Measurements from ENCODE around the gene NIN. TPM values are rescaled to one million over a fixed set of nuclear protein-coding genes. Genes with fewer than 3 reads are reported as not detected.
A peak's percentile ranks its signal among the peaks of the same experiment; 100 is the strongest.

The NIN gene
- total and polyA plus RNA-seq, 7 experiments from 2014 or later = 51.1 to 149 (median 106) TPM

DNA sequence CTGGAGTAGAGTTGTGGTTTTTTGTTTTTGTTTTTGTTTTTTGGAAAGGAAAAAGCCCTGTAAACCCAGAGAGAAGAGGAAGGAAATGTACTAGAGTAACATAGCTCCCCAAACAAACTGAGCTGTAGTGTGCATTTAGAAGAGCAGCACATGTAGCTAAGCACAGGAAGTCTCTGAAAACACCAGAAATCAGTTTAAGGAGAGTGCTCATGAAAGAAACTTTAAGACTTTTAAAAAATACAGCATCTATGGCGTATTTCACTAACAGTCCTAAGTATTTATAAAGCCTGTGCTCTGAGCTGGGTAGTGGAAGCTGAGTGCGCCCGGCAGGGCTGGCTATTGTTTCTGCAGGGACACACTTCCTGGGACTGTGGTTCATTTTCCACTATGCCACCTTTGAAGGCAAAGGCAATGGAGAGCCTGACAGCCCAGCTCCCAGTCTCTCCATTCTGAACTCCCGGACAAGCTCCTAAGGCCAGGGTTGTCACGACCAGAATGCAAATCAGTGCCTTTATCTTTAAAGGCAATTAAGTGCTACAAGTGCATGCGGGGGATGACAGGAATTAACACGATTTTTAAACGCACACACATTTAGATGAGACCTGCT is 45.4 kb downstream of the NIN start:
- peaks cover 3 to 26% (median 19%) of the 10 kb centered on the region in 5 donors for H3K36me3 Mint-ChIP-seq
- H3K4me3 ChIP-seq (ENCODE audit: low read length) = peak overlapping the region; percentile 25
- ATAC-seq (peak; percentile 60), DNase-seq (peak in 5 of 9 donors; percentile 22 to 50 (median 41))
- H3K27me3 Mint-ChIP-seq = no peaks in the 10 kb centered on the region
- H3K4me1 Mint-ChIP-seq = peaks cover 40 to 100% (median 88%) of the 10 kb centered on the region in 7 donors
- H3K36me3 ChIP-seq (ENCODE audit: control insufficient read depth in 2 of 3, insufficient read depth in 3 of 3, low read length in 3 of 3) = peaks cover 0 to 3% (median 3%) of the 10 kb centered on the region in 3 experiments
- H3K9me3 Mint-ChIP-seq = no peaks in the 10 kb centered on the region
- peak overlapping the region; percentile 83 to 98 (median 93) for H3K27ac Mint-ChIP-seq
- H3K27me3 ChIP-seq (ENCODE audit: control insufficient read depth in 2 of 2, insufficient read depth in 2 of 2, low read length in 2 of 2) = no peaks in the 10 kb centered on the region
- peaks cover 60 to 68% of the 10 kb centered on the region in 2 donors for H3K4me1 ChIP-seq (ENCODE audit: control insufficient read depth in 2 of 2, insufficient read depth in 2 of 2, low read length in 2 of 2)
- H3K4me3 Mint-ChIP-seq = peak overlapping the region; percentile 50 to 83 (median 71)
- H3K9me3 ChIP-seq (ENCODE audit: control insufficient read depth in 2 of 3, low read length in 3 of 3) = no peaks in the 10 kb centered on the region
- ChIA-PET POLR2A (interaction anchor here (0.7 to 5.3 kb wide), 14 partner anchors 8 to 1363 kb away, joined by 3 to 47 read pairs (median 6); partner anchors contain the start of gene NIN), CTCF (interaction anchor here (0.5 to 10.8 kb wide), 9 partner anchors 9 to 244 kb away, joined by 3 to 85 read pairs (median 6); no protein-coding TSS in a partner anchor)
- peak overlapping the region; percentile 63 for H3K27ac ChIP-seq (ENCODE audit: low read depth, low read length)
- intact Hi-C loops (cut with micrococcal nuclease) = loop anchor here (1.0 to 5.0 kb wide), 7 partner anchors 8 to 118 kb away; partner anchors contain the start of genes NIN (in 1 of the 2) and SAV1 (in 1 of the 2)

GRCh38 chr14:50784683-50785456 is 46.1 kb downstream of the NIN start:
- peak overlapping the region; percentile 63 for H3K27ac ChIP-seq (ENCODE audit: low read depth, low read length)
- H3K9me3 ChIP-seq (ENCODE audit: control insufficient read depth in 2 of 3, low read length in 3 of 3) = no peaks in the 10 kb centered on the region
- H3K4me1 ChIP-seq (ENCODE audit: control insufficient read depth in 2 of 2, insufficient read depth in 2 of 2, low read length in 2 of 2) = peaks cover 58 to 64% of the 10 kb centered on the region in 2 donors
- H3K4me3 ChIP-seq (ENCODE audit: low read length) = peak overlapping the region; percentile 25
- Mint-ChIP-seq H3K27me3 (no peaks in the 10 kb centered on the region), H3K4me3 (peak overlapping the region; percentile 51 to 83 (median 71)), H3K9me3 (no peaks in the 10 kb centered on the region), H3K27ac (peak overlapping the region; percentile 87 to 98 (median 93)), H3K36me3 (peaks cover 3 to 25% (median 19%) of the 10 kb centered on the region in 5 donors), H3K4me1 (peaks cover 36 to 96% (median 88%) of the 10 kb centered on the region in 7 donors)
- CTCF ChIA-PET = interaction anchor here (0.6 to 10.8 kb wide), 8 partner anchors 9 to 244 kb away, joined by 3 to 85 read pairs (median 8); no protein-coding TSS in a partner anchor
- H3K36me3 ChIP-seq (ENCODE audit: control insufficient read depth in 2 of 3, insufficient read depth in 3 of 3, low read length in 3 of 3) = peaks cover 0 to 3% (median 0%) of the 10 kb centered on the region in 3 experiments
- intact Hi-C loops (cut with micrococcal nuclease) = loop anchor here (1.0 to 5.0 kb wide), 5 partner anchors 8 to 118 kb away; partner anchors contain the start of genes NIN (in 1 of the 2) and SAV1 (in 1 of the 2)
- ATAC-seq (peak; percentile 20), DNase-seq (peak in 1 of 9 donors; percentile 18)
- H3K27me3 ChIP-seq (ENCODE audit: control insufficient read depth in 2 of 2, insufficient read depth in 2 of 2, low read length in 2 of 2) = no peaks in the 10 kb centered on the region
- POLR2A ChIA-PET = interaction anchor here (0.7 to 5.3 kb wide), 13 partner anchors 7 to 75 kb away, joined by 3 to 47 read pairs (median 6); partner anchors contain the start of gene NIN

GRCh38 chr14:50783563-50783962 is 47.4 kb downstream of the NIN start:
- Mint-ChIP-seq H3K9me3 (no peaks in the 10 kb centered on the region), H3K4me1 (peaks cover 45 to 96% (median 88%) of the 10 kb centered on the region in 7 donors), H3K36me3 (peaks cover 0 to 22% (median 19%) of the 10 kb centered on the region in 5 donors), H3K27me3 (no peaks in the 10 kb centered on the region), H3K27ac (peak overlapping the region in 8 of 9 donors; percentile 89 to 98 (median 94)), H3K4me3 (peak overlapping the region in 8 of 10 donors; percentile 32 to 75 (median 58))
- ATAC-seq (no peak), DNase-seq (no peak)
- ChIA-PET CTCF (interaction anchor here (4.4 to 10.8 kb wide), 2 partner anchors 7 to 76 kb away, joined by 28 to 85 read pairs; no protein-coding TSS in a partner anchor), POLR2A (interaction anchor here (2.5 to 5.3 kb wide), 3 partner anchors 26 to 47 kb away, joined by 10 to 47 read pairs (median 38); partner anchors contain the start of gene NIN)
- Histone ChIP-seq H3K27me3 (ENCODE audit: control insufficient read depth in 2 of 2, insufficient read depth in 2 of 2, low read length in 2 of 2) (no peaks in the 10 kb centered on the region), H3K4me1 (ENCODE audit: control insufficient read depth in 2 of 2, insufficient read depth in 2 of 2, low read length in 2 of 2) (peaks cover 61 to 67% of the 10 kb centered on the region in 2 donors), H3K27ac (ENCODE audit: low read depth, low read length) (peak overlapping the region; percentile 63), H3K4me3 (ENCODE audit: low read length) (no peak overlapping the region), H3K9me3 (ENCODE audit: control insufficient read depth in 2 of 3, low read length in 3 of 3) (no peaks in the 10 kb centered on the region), H3K36me3 (ENCODE audit: control insufficient read depth in 2 of 3, insufficient read depth in 3 of 3, low read length in 3 of 3) (no peaks in the 10 kb centered on the region)
- intact Hi-C loops (cut with micrococcal nuclease) = no loop called here

- H3K4me3 Mint-ChIP-seq = no peak overlapping the region
Observed at GRCh38 chr14:50780393-50780792, 50.6 kb downstream of the NIN start.

GRCh38 chr14:50778721-50779483 is 52.1 kb downstream of the NIN start:
- no peak overlapping the region for H3K4me3 ChIP-seq (ENCODE audit: low read length)
- no peaks in the 10 kb centered on the region for H3K27me3 Mint-ChIP-seq
- POLR2A ChIA-PET = interaction anchor here (1.3 to 4.3 kb wide), 3 partner anchors 44 to 81 kb away, joined by 7 to 29 read pairs (median 22); partner anchors contain the start of gene NIN
- peaks cover 0 to 24% (median 7%) of the 10 kb centered on the region in 3 experiments for H3K36me3 ChIP-seq (ENCODE audit: control insufficient read depth in 2 of 3, insufficient read depth in 3 of 3, low read length in 3 of 3)
- H3K27ac ChIP-seq (ENCODE audit: low read depth, low read length) = no peak overlapping the region
- ATAC-seq = no peak
- peaks cover 26 to 76% (median 66%) of the 10 kb centered on the region in 7 donors for H3K4me1 Mint-ChIP-seq
- peak overlapping the region in 8 of 9 donors; percentile 61 to 97 (median 88) for H3K27ac Mint-ChIP-seq
- H3K9me3 ChIP-seq (ENCODE audit: control insufficient read depth in 2 of 3, low read length in 3 of 3) = no peaks in the 10 kb centered on the region
- H3K4me3 Mint-ChIP-seq = peak overlapping the region in 4 of 10 donors; percentile 39 to 63 (median 50)
- CTCF ChIA-PET = interaction anchor here (0.7 to 4.3 kb wide), 11 partner anchors 13 to 458 kb away, joined by 3 to 110 read pairs (median 11); partner anchors contain the start of gene NIN
- DNase-seq = no peak
- H3K27me3 ChIP-seq (ENCODE audit: control insufficient read depth in 2 of 2, insufficient read depth in 2 of 2, low read length in 2 of 2) = no peaks in the 10 kb centered on the region
- intact Hi-C loops (cut with micrococcal nuclease) = loop anchor here (1.0 to 5.0 kb wide), 10 partner anchors 14 to 467 kb away; partner anchors contain the start of genes DMAC2L (in 1 of the 2), L2HGDH (in 1 of the 2), MAP4K5 (in 1 of the 2) and NIN (in 1 of the 2)
- H3K9me3 Mint-ChIP-seq = no peaks in the 10 kb centered on the region
- peaks cover under 1 to 40% (median 35%) of the 10 kb centered on the region in 5 donors for H3K36me3 Mint-ChIP-seq
- peaks cover 31 to 32% of the 10 kb centered on the region in 2 donors for H3K4me1 ChIP-seq (ENCODE audit: control insufficient read depth in 2 of 2, insufficient read depth in 2 of 2, low read length in 2 of 2)

More at GRCh38 chr14:50780393-50780792, 50.6 kb downstream of the NIN start:
- ATAC-seq = no peak
- Mint-ChIP-seq H3K9me3 (no peaks in the 10 kb centered on the region), H3K27me3 (no peaks in the 10 kb centered on the region), H3K27ac (peak overlapping the region in 7 of 9 donors; percentile 24 to 98 (median 93)), H3K36me3 (peaks cover 0 to 28% (median 22%) of the 10 kb centered on the region in 5 donors), H3K4me1 (peaks cover 23 to 77% (median 66%) of the 10 kb centered on the region in 7 donors)
- peaks cover 41 to 46% of the 10 kb centered on the region in 2 donors for H3K4me1 ChIP-seq (ENCODE audit: control insufficient read depth in 2 of 2, insufficient read depth in 2 of 2, low read length in 2 of 2)
- no peak for DNase-seq
- no peaks in the 10 kb centered on the region for H3K27me3 ChIP-seq (ENCODE audit: control insufficient read depth in 2 of 2, insufficient read depth in 2 of 2, low read length in 2 of 2)
- no peak overlapping the region for H3K4me3 ChIP-seq (ENCODE audit: low read length)
- ChIA-PET CTCF (interaction anchor here (1.7 kb wide), 1 partner anchor 80 kb away, joined by 11 read pairs; no protein-coding TSS in a partner anchor), POLR2A (interaction anchor here (1.2 kb wide), 1 partner anchor 51 kb away, joined by 3 read pairs; the partner anchor contains the start of gene NIN)
- intact Hi-C loops (cut with micrococcal nuclease) = no loop called here
- no peak overlapping the region for H3K27ac ChIP-seq (ENCODE audit: low read depth, low read length)
- H3K36me3 ChIP-seq (ENCODE audit: control insufficient read depth in 2 of 3, insufficient read depth in 3 of 3, low read length in 3 of 3) = peaks cover 0 to 15% (median 7%) of the 10 kb centered on the region in 3 experiments
- H3K9me3 ChIP-seq (ENCODE audit: control insufficient read depth in 2 of 3, low read length in 3 of 3) = no peaks in the 10 kb centered on the region
